GM19438 (cell line): ENCODE data around the gene UVRAG.

Experiments
- ATAC-seq: cut with Tn5 transposase; IDR thresholded peaks from one replicate; pipeline ENCODE4 v1.9.1; 2021; ENCODE audit warnings: low read depth; ENCODE audit not compliant: unreplicated experiment

Gene UVRAG

DNA sequence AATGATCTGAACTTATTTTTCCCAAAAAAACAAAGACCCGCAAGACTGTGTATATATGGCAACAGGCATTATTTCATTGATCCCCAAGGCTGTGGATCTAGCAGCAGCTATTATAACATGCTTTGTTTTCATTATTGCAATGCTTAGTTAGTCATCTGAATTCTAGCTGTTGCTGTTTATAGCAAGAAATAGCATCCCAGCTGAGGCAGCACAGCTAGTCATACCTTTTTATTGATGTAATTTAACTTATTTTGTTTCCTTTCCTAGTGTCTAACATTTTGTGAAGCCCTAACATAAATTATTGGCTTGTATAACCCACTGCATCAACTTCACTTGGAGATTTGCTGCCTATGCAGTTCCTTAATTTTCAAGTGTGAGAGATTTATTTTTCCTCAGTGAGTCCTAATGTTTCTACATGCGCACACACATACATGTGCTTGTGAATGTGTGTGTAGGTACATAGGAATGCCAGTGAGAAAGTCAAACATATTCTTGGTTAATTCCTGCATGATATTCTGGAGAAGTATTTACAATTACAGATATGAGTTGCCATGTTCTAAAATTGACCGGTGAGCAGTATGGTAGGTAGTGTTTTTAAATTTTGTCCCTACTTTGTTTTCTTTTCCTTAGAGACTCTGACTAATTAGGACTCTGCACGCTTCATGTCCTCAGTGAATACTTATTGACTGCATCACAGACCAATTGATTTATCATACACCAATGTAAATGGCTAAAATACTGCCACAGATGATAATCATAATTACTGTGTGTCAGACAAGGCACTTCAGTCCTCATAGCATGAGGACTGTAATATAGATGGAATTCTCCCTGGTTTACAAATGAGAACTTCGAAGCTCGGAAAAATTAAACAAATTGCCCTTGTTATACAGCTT lies 272.0 kb downstream of the UVRAG start:
- ATAC-seq, result no peak

DNA sequence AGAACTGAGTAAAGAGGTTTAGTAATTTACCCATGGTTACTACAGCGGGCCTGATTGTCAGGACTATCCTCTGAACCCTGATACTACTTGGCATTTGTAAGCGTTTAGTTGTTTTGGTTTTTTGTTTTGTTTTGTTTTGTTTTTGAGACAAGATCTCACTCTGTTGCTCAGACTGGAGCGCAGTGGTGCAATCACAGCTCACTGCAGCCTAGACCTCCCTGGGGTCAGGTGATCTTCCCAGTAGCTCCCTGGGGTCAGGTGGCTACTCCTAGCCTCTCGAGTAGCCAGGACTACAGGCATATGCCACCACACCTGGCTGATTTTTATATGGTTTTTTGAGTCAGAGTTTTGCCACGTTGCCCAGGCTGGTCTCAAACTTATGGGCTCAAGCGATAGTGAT lies 272.7 kb downstream of the UVRAG start:
- no peak for ATAC-seq

DNA sequence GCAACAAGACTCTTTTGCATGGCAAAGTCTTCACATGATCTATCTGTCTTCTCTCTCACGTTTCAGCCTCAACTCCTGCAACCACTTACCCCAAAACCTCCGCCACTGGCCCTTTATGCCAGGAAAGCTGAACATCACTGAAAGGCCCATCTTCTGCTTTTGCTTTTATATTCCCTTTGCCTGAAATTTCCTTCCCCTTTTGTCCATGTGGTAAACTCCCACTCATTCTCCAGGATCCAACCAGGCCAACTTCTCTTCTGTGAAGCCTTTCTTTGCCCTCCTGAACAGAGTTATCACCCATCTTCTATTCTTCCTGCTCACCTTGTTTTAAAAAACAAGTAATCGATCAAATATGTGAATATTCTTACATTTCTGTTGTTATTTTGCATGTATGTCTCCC lies 273.5 kb downstream of the UVRAG start:
- no peak for ATAC-seq

DNA sequence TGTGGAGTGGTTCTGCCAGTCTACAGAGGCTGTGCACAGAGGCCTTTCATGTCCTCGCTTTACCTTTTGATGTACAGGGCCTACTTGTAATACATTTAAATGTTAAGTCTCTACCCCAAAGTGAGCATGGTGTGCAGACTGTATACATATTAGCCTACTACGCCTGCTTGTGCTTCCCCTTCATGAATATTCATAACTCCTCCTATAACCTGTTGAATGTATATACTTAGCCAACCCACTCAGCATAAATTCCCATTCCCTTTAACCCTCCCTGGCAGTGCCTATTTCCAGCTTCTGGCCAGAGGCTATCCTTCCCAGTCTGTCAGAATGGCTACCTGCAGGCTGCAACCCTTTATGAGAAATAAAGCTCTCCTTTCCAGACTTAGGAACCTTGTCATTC lies 275.2 kb downstream of the UVRAG start:
- no peak for ATAC-seq

DNA sequence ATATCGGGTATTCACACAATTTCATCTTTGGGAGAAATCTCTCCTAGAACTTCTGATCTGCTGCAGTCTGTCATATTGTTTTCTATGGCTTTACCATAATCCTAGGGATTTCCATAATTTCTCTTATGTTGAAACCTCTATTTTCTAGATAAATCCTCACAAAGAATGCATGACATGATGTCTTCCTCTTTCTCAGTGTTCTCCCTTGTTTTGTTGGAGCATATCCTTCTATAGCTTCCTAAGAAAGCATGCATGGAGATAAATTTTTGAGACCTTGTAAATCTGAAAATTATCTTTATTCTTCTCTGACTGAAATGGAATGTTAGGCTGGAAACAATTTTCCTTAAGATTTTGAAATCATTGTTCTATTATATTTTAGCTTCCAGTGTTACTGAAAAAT lies 275.8 kb downstream of the UVRAG start:
- no peak for ATAC-seq

DNA sequence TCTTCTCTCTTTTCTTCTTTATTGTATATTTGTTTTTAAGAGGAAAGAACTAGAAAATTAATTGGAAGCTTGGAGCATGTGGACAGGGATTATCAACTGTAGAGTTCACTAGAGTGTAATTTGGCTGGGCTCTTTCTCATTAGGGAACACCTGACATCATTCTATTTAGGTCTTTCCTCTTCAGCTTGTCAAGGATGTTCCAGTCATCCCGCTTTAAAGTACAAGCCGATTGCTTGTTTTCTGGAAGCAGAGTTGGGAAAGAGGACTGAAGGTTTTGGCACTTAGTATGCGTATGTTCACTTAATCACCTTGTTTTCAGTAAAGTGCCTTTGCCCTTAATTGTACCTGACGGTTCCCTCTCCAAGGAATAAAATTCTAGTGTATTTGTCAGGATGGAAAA lies 279.7 kb downstream of the UVRAG start:
- ATAC-seq, result no peak

DNA sequence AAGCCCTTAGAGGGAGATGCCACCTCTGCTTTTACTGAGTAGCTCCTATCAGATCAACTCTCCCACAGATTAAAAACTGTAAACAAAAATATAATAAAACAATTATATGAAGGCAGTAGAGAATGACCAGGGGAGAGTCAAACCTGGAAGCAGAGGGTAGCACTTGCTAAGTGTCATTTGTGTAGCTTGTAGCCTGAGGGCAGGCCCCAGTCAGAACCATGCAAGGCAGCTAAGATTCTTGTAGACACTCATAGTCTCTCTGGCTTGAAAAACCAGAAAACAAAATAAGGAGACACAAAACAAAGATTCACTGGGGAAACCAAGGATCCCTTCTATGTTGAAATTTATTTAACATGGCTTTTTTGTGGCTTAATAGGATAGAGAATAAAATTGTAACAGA lies 280.9 kb downstream of the UVRAG start:
- ATAC-seq, result no peak

DNA sequence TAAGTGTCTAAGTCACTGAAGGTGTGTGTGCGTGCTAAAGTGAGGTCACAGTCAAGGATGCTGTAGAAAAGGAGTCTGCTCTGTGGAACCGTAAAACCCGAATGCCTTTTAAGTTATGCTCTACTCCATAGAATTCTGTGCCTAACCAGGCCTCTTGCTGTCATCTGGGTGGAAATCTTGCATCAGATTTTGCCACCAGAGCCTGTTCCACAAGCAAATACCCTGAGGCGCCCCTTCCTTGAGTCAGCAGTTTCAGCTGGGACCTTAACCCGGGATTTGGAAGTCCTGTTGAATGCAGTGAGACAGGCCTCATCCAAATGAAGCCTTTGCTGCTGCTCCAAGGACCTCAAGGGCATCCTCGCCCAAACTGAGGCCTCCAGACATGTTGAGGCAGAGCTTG lies 281.5 kb downstream of the UVRAG start:
- no peak for ATAC-seq

DNA sequence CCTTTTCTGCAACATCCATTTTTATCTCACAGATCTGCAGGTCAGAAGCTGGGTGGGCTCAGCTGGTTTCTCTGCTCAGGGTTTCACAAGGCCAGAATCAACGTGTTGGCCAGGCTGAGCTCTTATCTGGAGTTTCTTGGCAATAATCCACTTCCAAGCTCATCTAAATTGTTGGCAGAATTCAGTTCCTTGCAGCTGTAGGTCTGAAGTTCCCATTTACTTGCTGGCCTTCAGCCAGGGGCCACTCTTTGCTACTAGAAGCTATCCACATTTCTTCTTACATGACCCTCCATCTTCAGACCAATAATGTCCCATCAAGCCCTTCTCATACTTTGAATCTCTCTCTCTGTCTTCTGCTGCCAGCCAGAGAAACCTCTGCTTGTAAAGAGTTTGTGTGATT lies 287.8 kb downstream of the UVRAG start:
- no peak for ATAC-seq

DNA sequence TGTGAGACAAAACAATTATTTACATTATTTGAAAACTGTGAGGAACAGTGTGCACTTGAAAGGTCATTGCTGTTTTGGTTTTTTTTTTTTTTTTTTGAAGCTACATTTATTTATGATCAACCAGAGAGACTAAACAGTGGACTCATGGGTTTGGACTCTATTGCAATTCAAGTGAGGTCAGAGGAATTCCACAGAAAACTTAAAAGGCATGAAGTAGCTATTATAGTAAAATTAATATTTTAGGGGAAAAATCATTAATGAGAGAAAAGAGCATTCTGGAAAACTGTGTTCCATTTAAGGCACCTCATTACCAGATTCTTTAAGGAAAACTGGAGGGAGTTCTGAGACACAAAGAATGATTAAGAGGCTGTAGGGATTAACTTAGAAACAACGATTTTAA lies 288.4 kb downstream of the UVRAG start:
- ATAC-seq, result no peak

DNA sequence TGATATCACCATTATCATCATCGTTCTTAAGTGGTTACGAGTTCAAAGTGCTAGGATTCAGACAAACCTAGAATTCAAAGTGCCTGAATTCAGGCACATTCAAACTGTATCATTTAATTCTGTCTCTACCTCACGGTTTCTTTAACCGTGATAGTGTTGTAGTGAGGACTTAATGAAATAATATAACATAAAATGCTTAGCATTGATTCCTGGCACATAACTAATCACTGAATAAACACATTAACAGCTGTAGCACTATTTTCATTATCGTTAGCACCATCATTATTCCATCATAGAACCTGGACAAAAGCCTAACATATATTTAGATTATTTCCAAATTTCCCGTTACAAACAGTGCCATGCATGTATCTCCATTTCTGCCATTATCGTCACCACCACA lies 289.3 kb downstream of the UVRAG start:
- ATAC-seq, result no peak

DNA sequence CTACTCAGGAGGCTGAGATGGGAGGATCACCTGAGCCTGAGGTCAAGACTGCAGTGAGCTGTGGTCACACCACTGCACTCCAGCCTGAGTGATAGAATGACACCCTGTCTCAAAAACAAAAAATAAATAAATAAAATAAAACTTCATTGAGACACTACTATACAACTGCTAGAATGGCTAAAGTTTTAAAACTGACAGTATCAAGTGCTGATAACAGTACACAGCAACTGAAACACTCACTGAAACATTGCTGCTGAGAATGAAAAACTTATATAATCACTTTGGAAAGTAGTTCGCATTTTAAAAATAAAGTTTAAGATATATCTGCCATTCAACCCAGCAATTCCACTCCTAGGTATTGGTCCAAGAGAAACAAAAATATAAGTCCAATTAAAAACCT lies 290.6 kb downstream of the UVRAG start:
- ATAC-seq, result no peak

DNA sequence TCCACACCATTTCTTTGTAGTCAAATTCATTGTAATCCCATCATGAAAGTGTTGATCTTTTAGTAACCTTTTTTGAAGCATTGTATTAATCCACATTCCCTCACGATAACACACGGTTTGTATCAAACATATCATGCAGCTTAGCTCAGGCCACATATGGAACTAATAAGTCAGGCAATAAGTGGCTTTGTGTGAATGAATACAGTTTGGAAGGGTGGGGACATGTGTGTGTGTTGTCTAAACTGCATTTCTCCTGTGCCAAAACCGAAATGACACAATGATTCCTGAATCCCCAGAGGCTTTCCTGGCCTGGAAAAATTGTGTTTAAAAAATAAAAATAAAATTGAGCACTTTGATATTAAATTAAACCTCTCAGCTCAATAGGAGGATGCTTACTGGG lies 293.0 kb downstream of the UVRAG start:
- ATAC-seq, result no peak

DNA sequence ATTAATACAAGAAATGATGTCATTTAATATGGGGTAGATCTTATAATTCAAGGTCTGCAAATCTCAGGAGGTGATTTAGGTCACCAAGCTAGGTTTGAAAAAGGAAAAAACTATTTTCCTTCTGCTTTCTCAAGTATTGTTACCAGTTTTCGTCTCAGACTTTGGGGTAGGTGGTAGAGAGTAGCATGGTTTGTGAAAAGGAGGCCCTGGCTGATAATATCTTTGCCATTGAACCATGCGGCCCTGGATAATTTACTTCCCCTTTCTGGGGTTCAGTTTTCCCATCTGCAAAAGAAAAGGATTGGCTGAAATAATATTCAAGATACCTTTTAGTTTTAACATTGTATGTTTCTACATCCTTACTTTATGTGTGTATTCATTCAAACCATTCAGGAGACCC lies 299.2 kb downstream of the UVRAG start:
- ATAC-seq, result no peak

DNA sequence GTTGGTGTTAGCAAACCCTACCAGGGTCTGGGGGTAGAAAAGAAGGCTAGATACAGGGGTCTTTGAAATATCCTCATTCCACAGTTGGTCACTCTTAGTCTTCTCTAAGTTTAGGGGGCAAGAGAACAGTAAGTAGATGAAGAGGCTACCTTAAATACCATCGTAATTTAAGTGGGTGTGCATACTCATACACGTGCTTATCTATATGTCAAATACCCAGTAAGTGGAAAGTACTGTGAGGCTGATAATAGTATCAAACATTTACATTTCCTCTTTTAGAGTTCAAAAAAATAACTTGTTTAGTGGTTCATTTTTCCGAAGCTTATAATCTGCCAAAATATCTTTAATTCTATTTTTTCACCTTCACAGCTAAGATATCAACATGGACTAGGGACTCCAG lies 300.5 kb downstream of the UVRAG start:
- ATAC-seq, result no peak

DNA sequence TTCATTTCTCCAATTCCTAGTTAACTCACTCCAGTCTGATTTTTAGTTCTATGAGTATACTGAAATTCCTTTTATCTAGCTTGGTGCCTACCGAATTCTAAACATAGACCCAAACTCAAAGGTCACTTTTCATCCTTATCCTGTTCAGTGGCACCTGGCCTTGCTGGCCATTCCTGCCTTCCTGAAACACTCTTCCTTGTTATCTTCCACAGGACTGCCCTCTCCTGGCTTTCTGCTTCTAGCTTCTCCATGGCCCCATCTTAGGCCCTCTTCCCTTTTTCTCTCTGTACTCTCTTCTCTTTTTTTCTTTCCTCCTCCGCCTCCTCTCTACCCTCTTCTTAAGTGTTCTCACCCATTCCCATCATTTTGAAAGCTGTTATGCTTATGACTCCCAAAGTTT lies 304.0 kb downstream of the UVRAG start:
- ATAC-seq, result no peak

DNA sequence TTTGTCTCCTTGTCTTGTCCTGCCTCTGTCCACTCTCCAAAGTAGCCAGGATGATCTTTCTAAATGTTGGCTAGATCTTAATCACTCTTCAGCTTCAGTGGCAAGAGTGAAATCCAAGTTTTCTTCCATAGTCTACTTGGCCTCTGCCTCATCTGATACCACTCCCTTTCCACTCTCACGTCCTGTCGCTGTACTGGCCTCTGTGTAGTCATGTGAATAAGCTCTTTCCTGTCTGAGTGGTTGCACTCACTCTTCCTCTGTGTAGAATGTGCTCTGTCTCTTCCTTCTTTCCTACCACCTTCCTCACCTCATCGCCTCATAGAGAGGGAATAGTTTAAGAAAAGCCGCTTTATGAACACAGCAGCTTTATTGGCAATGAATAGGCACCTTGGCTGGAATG lies 304.8 kb downstream of the UVRAG start:
- ATAC-seq, result no peak

DNA sequence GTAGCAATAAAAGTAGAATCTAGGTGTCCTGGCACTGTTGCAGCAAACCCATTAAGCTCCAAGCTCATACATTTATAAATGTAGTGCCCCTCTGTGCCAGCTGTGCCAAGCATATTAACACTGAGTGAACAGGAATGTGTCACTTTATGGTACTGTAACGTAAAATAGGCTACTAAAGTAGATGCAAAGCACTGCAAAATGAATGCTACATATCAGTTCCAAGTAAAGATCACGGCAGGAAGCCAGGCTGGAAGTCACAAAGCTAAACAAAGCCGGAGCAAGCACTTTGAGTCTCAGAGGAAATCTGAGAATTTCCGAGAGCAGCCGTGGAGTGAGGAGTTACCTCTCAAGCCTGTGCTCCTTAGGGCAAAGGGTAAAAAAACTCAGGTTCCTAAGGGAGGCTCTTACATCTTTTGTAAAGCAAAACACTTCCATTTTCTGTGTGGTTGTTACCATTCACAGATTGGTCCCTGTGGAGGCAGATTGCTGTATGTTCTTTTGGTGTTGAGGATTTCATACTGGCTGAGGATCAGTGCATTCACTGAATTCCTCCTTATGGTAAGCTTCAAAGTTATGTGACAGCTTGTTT lies 305.6 kb downstream of the UVRAG start:
- ATAC-seq, result no peak

DNA sequence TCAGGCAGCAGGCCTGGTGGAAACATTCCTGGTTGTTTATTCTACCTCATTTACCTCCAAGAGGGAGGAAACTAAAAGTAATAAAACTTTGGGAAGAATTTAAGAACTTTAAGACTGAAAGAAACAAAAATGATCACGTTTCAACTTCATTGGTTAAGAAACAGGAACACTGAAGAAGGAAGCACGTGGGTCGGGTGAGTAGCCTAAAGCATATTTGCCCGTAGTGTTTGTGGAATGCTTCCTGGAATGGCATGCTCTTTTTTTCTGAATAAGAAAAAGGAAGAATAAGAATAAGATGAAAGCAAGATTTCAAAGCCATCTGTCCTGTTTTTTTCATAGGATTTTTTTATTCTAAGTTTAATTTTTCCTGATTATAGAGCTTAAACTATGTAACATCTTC lies 308.2 kb downstream of the UVRAG start:
- ATAC-seq, result no peak

DNA sequence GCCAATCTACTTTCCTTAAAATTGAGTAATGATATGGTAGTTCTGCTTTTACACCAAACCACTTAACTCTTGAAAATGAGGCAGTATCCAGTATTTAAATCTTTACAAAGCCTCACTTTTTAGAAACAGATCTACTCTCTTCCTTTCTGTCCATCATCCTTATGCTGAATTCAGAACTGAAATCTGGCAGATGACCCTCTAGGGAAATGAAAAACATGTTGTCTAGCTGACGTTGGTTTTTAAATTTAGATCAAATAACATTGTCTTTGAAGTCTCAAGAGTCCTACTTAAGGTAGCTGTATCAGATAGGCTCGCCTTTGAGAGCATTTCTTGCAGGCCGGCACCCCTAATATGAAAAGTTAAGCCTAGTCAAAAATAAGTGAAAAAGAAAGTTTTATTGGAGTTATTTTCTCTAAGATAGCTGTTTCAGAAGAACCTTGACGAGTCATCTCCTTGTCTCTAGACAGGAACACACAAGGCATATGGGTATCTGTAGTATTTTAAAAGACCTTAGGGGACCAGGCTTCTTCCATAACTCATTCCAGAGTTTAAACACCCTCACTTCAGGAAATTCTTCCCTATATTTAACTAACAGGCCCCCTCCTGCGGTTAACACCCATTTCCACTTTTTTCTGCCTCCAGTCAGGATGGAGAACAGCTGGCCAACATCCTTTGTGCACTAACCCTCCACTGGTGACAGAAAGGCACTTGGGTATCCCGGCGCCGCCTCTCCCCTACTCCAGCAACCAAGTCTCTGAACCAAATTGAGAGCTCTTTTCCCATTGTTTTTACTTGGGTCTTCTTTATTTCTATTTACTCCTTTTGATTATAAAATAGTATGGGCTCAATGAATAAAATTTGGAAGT lies 310.1 kb downstream of the UVRAG start:
- ATAC-seq, result no peak

DNA sequence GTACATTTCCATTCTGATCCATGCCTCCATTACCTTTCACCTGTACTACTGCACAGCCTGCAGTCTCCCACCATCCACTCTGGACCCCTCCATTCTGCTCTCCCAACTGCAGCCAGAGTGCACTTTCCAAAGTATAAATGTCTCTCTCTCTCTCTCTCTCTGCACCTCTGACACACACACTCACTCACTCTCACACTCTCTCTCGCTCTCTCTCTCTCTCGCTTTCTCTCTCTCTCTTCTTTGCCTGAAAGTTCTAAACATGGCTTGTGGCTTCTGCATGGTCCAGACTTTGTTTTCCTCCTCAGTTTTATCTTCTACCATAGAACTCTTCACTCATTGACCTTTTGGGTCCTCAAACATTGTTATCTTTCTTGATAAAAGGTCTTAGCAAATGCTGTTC lies 314.7 kb downstream of the UVRAG start:
- ATAC-seq, result no peak
